T-cell (primary cell): ENCODE results near the gene TRIM8. TPM values are rescaled to one million over a fixed set of nuclear protein-coding genes. Genes with fewer than 3 reads are reported as not detected.

Source experiments
- ATAC-seq, 4 experiments: fragments of 200-7000 bp in 3 of 4; fragments of 150-1000 bp in 1 of 4; cut with Tn5 transposase; replicated peaks in 1 of 4; 1 replicate in 3 of 4; 2 replicates in 1 of 4; pipeline ENCODE4 v1.10.0; 2021; ENCODE audit warnings: moderate library complexity in 3 of 4, mild to moderate bottlenecking in 2 of 4, moderate number of reproducible peaks in 1 of 4
- CTCF ChIA-PET, 2 donors: fragments of 300-600 bp; sonication (Branson Sonifier 250); formaldehyde crosslinking; loops; one replicate each; lab custom pipeline; 2022; ENCODE audit warnings: antibody characterized with exemption in 2 of 2; lab: Charles Lee
- POLR2A ChIA-PET, 2 donors: fragments of 300-600 bp; sonication (Branson Sonifier 250); formaldehyde crosslinking; loops; one replicate each; lab custom pipeline; 2022; ENCODE audit warnings: antibody characterized with exemption in 2 of 2; lab: Charles Lee
- DNase-seq, 35 experiments: peaks; one replicate each; pipeline versions ENCODE4 v3.0.0 to v3.0.0-alpha.2; 2013 to 2023
- H3K27ac ChIP-seq: one replicate; pipeline ENCODE4 v1.5.1; 2013; ENCODE audit warnings: low read length
- H3K27me3 ChIP-seq, 2 experiments: replicated peaks in 1 of 2; 1 replicate in 1 of 2; 2 replicates in 1 of 2; pipeline versions ENCODE4 v1.6.1 to v1.7.0; 2013; ENCODE audit warnings: low read length in 1 of 2, mixed read lengths in 1 of 2; ENCODE audit not compliant: control insufficient read depth in 2 of 2, insufficient read depth in 2 of 2; ENCODE audit errors: extremely low read depth in 1 of 2
- H3K36me3 ChIP-seq, 2 donors: 1 replicate in 1 of 2; 2 replicates in 1 of 2; pipeline versions ENCODE4 v1.6.1 to v1.7.0; 2013; ENCODE audit warnings: low read length in 1 of 2; ENCODE audit not compliant: control insufficient read depth in 2 of 2, insufficient read depth in 1 of 2; ENCODE audit errors: extremely low read depth in 1 of 2
- H3K4me1 ChIP-seq, 2 experiments: 1 replicate in 1 of 2; 2 replicates in 1 of 2; pipeline versions ENCODE4 v1.6.1 to v1.7.0; 2013; ENCODE audit warnings: low read length in 2 of 2, mixed read lengths in 1 of 2; ENCODE audit not compliant: insufficient read depth in 2 of 2, control insufficient read depth in 1 of 2; ENCODE audit errors: extremely low read depth in 1 of 2
- H3K4me3 ChIP-seq, 2 donors: 1 replicate in 1 of 2; 2 replicates in 1 of 2; pipeline versions ENCODE4 v1.5.1 to v1.7.0; 2013; ENCODE audit warnings: mild to moderate bottlenecking in 2 of 2, low read length in 1 of 2, moderate library complexity in 1 of 2; ENCODE audit not compliant: control insufficient read depth in 1 of 2; ENCODE audit errors: extremely low read depth in 1 of 2
- H3K9me3 ChIP-seq: 2 replicates; pipeline ENCODE4 v1.7.0; 2013
- H3K27ac Mint-ChIP-seq, 2 donors: one replicate each; pipeline ENCODE4 v1.8.0; 2020 to 2021; ENCODE audit warnings: mild to moderate bottlenecking in 2 of 2, mixed read lengths in 2 of 2
- H3K27me3 Mint-ChIP-seq, 2 donors: one replicate each; pipeline ENCODE4 v1.8.0; 2021 to 2022; ENCODE audit warnings: mixed read lengths in 2 of 2
- H3K36me3 Mint-ChIP-seq: one replicate; pipeline ENCODE4 v1.8.0; 2021; ENCODE audit warnings: mixed read lengths
- H3K4me1 Mint-ChIP-seq, 3 donors: one replicate each; pipeline ENCODE4 v1.8.0; 2020 to 2022; ENCODE audit warnings: mixed read lengths in 3 of 3, mild to moderate bottlenecking in 1 of 3
- H3K4me3 Mint-ChIP-seq, 3 donors: one replicate each; pipeline ENCODE4 v1.8.0; 2020 to 2022; ENCODE audit warnings: mild to moderate bottlenecking in 3 of 3, mixed read lengths in 3 of 3, moderate library complexity in 3 of 3
- H3K9me3 Mint-ChIP-seq, 3 donors: one replicate each; pipeline ENCODE4 v1.8.0; 2020 to 2022; ENCODE audit warnings: mixed read lengths in 3 of 3
- WGBS: methylation state at CpG from one replicate; pipeline ENCODE4 v1.1.5; 2013; ENCODE audit warnings: missing lambda C conversion rate; ENCODE audit not compliant: insufficient coverage; 5-methylcytosine and 5-hydroxymethylcytosine counted together
- total RNA-seq, 35 experiments: library from RNA in 6 of 35; stranded (reverse) in 6 of 35; fragments of 120-200 nt in 1 of 35; gene quantifications; one replicate each; pipeline versions ENCODE4 v1.2.1 to v1.2.4 and lab custom pipeline; 2013 to 2026

The TRIM8 gene
- total RNA-seq, 5 donors from 2014 or later (not counting 1 experiment from before 2014, with no cell fraction given) = 54.2 to 74.7 (median 67.9) TPM

DNA sequence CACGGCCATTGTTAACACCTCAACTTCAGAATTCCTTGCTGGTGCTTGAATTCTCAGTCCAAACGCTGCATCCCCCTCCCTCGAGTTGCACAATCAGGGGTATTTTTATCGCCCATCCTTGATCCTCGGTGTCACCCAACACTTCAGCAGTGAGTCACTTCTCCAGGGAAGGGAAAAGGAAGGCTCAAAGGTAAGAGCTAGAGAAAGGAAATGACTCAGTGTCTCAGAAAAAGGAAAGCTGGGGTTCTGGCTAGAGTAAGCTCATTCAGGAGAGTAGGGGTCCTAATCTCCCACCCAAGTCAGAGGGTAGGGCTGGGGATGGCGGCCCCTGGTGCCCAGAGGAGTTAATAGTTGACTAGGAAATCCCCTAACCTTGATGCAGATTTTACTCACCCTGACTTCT, 39.8 kb upstream of the TRIM8 start:
- ATAC-seq (no peak), DNase-seq (no peak)
- POLR2A ChIA-PET = no interaction called here
- no peaks in the 10 kb centered on the region for H3K9me3 Mint-ChIP-seq
- H3K4me3 Mint-ChIP-seq = no peak overlapping the region
- peaks cover 34% of the 10 kb centered on the region for H3K36me3 Mint-ChIP-seq
- Histone ChIP-seq H3K27ac (no peak overlapping the region), H3K9me3 (no peaks in the 10 kb centered on the region), H3K36me3 (peaks cover 0 to 47% of the 10 kb centered on the region in 2 donors), H3K4me1 (no peaks in the 10 kb centered on the region), H3K27me3 (no peaks in the 10 kb centered on the region), H3K4me3 (no peak overlapping the region)
- no peak overlapping the region for H3K27ac Mint-ChIP-seq
- H3K4me1 Mint-ChIP-seq = peaks cover 5% of the 10 kb centered on the region in 3 donors
- H3K27me3 Mint-ChIP-seq = no peaks in the 10 kb centered on the region
- CTCF ChIA-PET = interaction anchor here (0.7 to 1.8 kb wide), 2 partner anchors 11 to 361 kb away, joined by 3 to 8 read pairs; no protein-coding TSS in a partner anchor
- WGBS = 100% methylated on average over 1 of the region's 6 CpGs

DNA sequence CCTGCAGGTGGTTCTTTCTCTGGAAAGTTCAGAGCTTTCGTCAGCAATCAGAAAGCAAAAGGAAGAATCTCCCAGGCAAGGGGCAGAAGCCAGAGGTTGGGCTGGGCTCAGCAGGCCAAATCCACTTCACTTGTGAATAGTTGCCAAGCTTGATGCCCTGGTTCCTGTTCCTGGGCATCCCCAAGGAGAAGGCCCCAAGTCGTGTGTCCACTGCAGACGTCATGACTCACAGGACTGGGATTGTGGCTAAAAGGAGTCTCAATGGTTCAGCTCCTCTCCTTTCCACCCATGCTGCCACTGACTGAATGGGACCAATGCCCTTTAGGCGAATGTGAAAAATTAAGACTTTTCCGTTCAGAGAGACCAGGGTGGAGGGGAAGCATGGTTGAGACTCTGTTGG, 38.6 kb upstream of the TRIM8 start:
- no peak overlapping the region for H3K27ac ChIP-seq
- CTCF ChIA-PET = interaction anchor here in 1 of 2 donors (1.8 kb wide), 1 partner anchor 9 kb away, joined by 3 read pairs; no protein-coding TSS in a partner anchor
- no peak for DNase-seq
- no peak for ATAC-seq
- peaks cover 0 to 6% of the 10 kb centered on the region in 2 experiments for H3K4me1 ChIP-seq
- Mint-ChIP-seq H3K27me3 (no peaks in the 10 kb centered on the region), H3K4me1 (peaks cover 11 to 13% (median 13%) of the 10 kb centered on the region in 3 donors), H3K36me3 (peaks cover 30% of the 10 kb centered on the region), H3K4me3 (no peak overlapping the region), H3K27ac (no peak overlapping the region), H3K9me3 (no peaks in the 10 kb centered on the region)
- H3K27me3 ChIP-seq = no peaks in the 10 kb centered on the region
- POLR2A ChIA-PET = no interaction called here
- H3K4me3 ChIP-seq = no peak overlapping the region
- no peaks in the 10 kb centered on the region for H3K9me3 ChIP-seq
- 93% methylated on average over 2 of the region's 5 CpGs for WGBS
- peaks cover 0 to 36% of the 10 kb centered on the region in 2 donors for H3K36me3 ChIP-seq

- H3K36me3 ChIP-seq = peaks cover 0 to 14% of the 10 kb centered on the region in 2 donors
- Mint-ChIP-seq H3K27me3 (no peaks in the 10 kb centered on the region), H3K27ac (peak overlapping the region; percentile 16 to 31), H3K36me3 (peaks cover 20% of the 10 kb centered on the region), H3K4me1 (peaks cover 37 to 40% (median 39%) of the 10 kb centered on the region in 3 donors), H3K4me3 (no peak overlapping the region), H3K9me3 (no peaks in the 10 kb centered on the region)
- H3K4me1 ChIP-seq = peaks cover 24 to 32% of the 10 kb centered on the region in 2 experiments
- no peaks in the 10 kb centered on the region for H3K27me3 ChIP-seq
- H3K4me3 ChIP-seq = no peak overlapping the region
- no peaks in the 10 kb centered on the region for H3K9me3 ChIP-seq
- ChIA-PET POLR2A (no interaction called here), CTCF (no interaction called here)
- H3K27ac ChIP-seq = no peak overlapping the region
- 40% methylated on average over 1 of the region's 2 CpGs for WGBS
- no peak for ATAC-seq
- DNase-seq = peak in 1 of 35 experiments; percentile 28
These were observed 35.8 kb upstream of the TRIM8 start for GRCh38 chr10:102608487-102608886.

DNA sequence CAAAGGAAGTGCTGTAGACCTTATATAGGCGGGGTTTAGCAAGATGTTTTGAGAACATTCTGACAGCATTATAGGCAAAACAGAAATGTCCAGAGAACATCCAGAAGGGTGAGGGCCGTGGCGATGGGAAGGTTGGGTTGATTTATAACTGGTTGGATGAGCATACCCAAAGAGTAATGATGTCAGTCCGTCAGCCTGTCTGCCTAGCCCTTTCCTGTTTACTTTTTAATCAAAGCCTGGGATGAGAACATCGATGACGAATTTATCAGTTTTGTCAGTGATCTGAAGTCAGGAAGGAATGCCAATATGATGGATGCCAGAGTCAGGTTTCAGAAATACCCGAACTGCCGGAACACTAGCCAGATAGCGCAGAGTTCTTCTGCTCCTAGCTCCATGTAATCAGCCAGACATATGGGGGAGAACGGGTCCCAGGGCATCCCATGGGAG, 33.8 kb upstream of the TRIM8 start:
- Histone ChIP-seq H3K36me3 (peaks cover 0 to 9% of the 10 kb centered on the region in 2 donors), H3K4me1 (peaks cover 28 to 39% of the 10 kb centered on the region in 2 experiments), H3K9me3 (no peaks in the 10 kb centered on the region), H3K27me3 (no peaks in the 10 kb centered on the region), H3K27ac (peak overlapping the region; percentile 89), H3K4me3 (no peak overlapping the region)
- DNase-seq (peak in 18 of 35 experiments; percentile 13 to 72 (median 28)), ATAC-seq (peak in 1 of 4 experiments; percentile 41)
- Mint-ChIP-seq H3K27ac (peak overlapping the region; percentile 89 to 92), H3K9me3 (no peaks in the 10 kb centered on the region), H3K4me3 (peak overlapping the region in 1 of 3 donors; percentile 52), H3K27me3 (no peaks in the 10 kb centered on the region), H3K4me1 (peaks cover 37 to 43% (median 40%) of the 10 kb centered on the region in 3 donors), H3K36me3 (peaks cover 13% of the 10 kb centered on the region)
- POLR2A ChIA-PET = no interaction called here
- CTCF ChIA-PET = no interaction called here
- WGBS = 81% methylated on average over 8 of the region's 10 CpGs

- Mint-ChIP-seq H3K4me1 (peaks cover 37 to 43% (median 40%) of the 10 kb centered on the region in 3 donors), H3K27ac (peak overlapping the region; percentile 89 to 92), H3K9me3 (no peaks in the 10 kb centered on the region), H3K36me3 (peaks cover 8% of the 10 kb centered on the region), H3K4me3 (peak overlapping the region in 1 of 3 donors; percentile 52), H3K27me3 (no peaks in the 10 kb centered on the region)
- ChIA-PET POLR2A (no interaction called here), CTCF (no interaction called here)
- Histone ChIP-seq H3K27ac (peak overlapping the region; percentile 89), H3K9me3 (no peaks in the 10 kb centered on the region), H3K4me3 (no peak overlapping the region), H3K27me3 (no peaks in the 10 kb centered on the region), H3K36me3 (peaks cover 0 to 14% of the 10 kb centered on the region in 2 donors), H3K4me1 (peaks cover 28 to 39% of the 10 kb centered on the region in 2 experiments)
- ATAC-seq (no peak), DNase-seq (no peak)
- WGBS = 63% methylated on average over 2 of the region's 4 CpGs
These were observed 32.7 kb upstream of the TRIM8 start for GRCh38 chr10:102611514-102612087.

DNA sequence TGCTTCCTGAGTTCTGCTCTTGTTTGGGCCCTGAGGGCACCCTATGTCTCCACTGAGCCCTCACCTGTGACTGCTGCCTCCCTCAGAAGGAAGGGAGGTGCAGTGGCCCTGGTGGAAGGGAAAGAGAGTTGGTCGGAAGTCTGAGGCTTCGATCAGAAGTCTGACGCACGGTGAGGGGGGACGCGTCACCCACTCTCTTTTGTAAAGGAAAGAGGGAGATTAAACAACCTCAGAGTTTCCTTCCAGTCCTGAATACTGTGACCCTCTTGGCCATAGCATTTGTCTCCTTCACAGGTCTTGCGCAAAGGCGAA, 31.4 kb upstream of the TRIM8 start:
- POLR2A ChIA-PET = no interaction called here
- Mint-ChIP-seq H3K27me3 (no peaks in the 10 kb centered on the region), H3K36me3 (peaks cover 15% of the 10 kb centered on the region), H3K27ac (peak overlapping the region; percentile 89 to 92), H3K4me3 (peak overlapping the region in 2 of 3 donors; percentile 5 to 59), H3K9me3 (no peaks in the 10 kb centered on the region), H3K4me1 (peaks cover 39 to 43% (median 40%) of the 10 kb centered on the region in 3 donors)
- Histone ChIP-seq H3K27me3 (no peaks in the 10 kb centered on the region), H3K9me3 (no peaks in the 10 kb centered on the region), H3K4me1 (peaks cover 28 to 39% of the 10 kb centered on the region in 2 experiments), H3K36me3 (peaks cover 0 to 24% of the 10 kb centered on the region in 2 donors), H3K4me3 (peak overlapping the region in 1 of 2 donors; percentile 10), H3K27ac (peak overlapping the region; percentile 89)
- 100% methylated on average over 2 of the region's 8 CpGs for WGBS
- ATAC-seq = peak; percentile 76 to 89 (median 84)
- DNase-seq = peak in 34 of 35 experiments; percentile 39 to 80 (median 65)
- CTCF ChIA-PET = interaction anchor here in 1 of 2 donors (0.5 kb wide), 1 partner anchor 9 kb away, joined by 3 read pairs; no protein-coding TSS in a partner anchor
